SH-SY5Y (cell line): ENCODE data around the gene P4HTM.

Source experiments
- GATA2 ChIP-seq: IDR thresholded peaks from 2 replicates; pipeline ENCODE4 v1.6.1; 2011; ENCODE audit warnings: mild to moderate bottlenecking, low read depth, low read length
- GATA3 ChIP-seq: IDR thresholded peaks from 2 replicates; pipeline ENCODE4 v1.6.1; 2011; ENCODE audit warnings: low read depth, mild to moderate bottlenecking, low read length, moderate library complexity

DNA sequence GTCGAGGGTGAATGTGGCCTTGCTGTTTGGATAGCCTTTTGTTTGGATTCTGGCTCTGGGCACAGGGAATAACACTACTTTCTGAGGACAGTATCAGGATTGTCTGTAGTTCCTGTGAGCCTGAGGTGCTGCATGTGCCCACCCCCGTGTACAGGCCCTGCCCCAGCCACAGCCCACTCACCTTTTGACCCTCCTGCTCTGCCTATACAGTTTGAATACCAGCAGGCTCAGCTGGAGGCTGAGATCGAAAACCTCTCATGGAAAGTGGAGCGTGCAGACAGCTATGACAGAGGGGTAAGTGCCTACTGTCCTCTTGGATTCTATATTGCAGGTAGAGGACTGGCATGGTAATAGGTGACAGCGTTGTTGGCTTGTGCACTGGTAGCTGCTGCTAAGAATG, 7.4 kb upstream of the P4HTM start:
- TF ChIP-seq GATA3 (no peak), GATA2 (no peak)
